Thymus (tissue), 11 donors: ENCODE measurements around the gene RPL4. TPM values are rescaled to one million over a fixed set of nuclear protein-coding genes. Genes with fewer than 3 reads are reported as not detected.

Experiments used
- DNase-seq, 9 donors: peaks; one replicate each; pipeline ENCODE4 v3.0.0-alpha.2; 2013; ENCODE audit warnings: low spot score in 9 of 9, low read depth in 6 of 9, missing footprints in 1 of 9
- H3K27ac ChIP-seq, 2 donors: one replicate each; pipeline ENCODE4 v1.5.1; 2013; ENCODE audit warnings: control low read depth in 1 of 2, low read depth in 1 of 2, low read length in 1 of 2, mild to moderate bottlenecking in 1 of 2, moderate library complexity in 1 of 2
- H3K27me3 ChIP-seq, 2 donors: one replicate each; pipeline ENCODE4 v1.5.1; 2013; ENCODE audit warnings: low read length in 1 of 2; ENCODE audit not compliant: control insufficient read depth in 2 of 2, insufficient read depth in 1 of 2
- H3K36me3 ChIP-seq, 2 donors: one replicate each; pipeline ENCODE4 v1.5.1; 2013; ENCODE audit warnings: low read length in 1 of 2, mild to moderate bottlenecking in 1 of 2, moderate library complexity in 1 of 2; ENCODE audit not compliant: control insufficient read depth in 2 of 2, insufficient read depth in 2 of 2
- H3K4me1 ChIP-seq, 2 donors: one replicate each; pipeline ENCODE4 v1.5.1; 2013; ENCODE audit warnings: low read length in 2 of 2; ENCODE audit not compliant: control insufficient read depth in 2 of 2, insufficient read depth in 2 of 2
- H3K4me3 ChIP-seq, 2 donors: one replicate each; pipeline ENCODE4 v1.5.1; 2013; ENCODE audit warnings: low read length in 2 of 2, control low read depth in 1 of 2, mild to moderate bottlenecking in 1 of 2
- H3K9me3 ChIP-seq, 2 donors: one replicate each; pipeline ENCODE4 v1.5.1; 2013; ENCODE audit warnings: low read length in 1 of 2, mild to moderate bottlenecking in 1 of 2; ENCODE audit not compliant: control insufficient read depth in 2 of 2, insufficient read depth in 1 of 2
- WGBS: extraction: QIAGEN DNeasy Blood & Tissue Kit; methylation state at CpG from one replicate; pipeline ENCODE4 v1.1.7; 2013; 5-methylcytosine and 5-hydroxymethylcytosine counted together
- polyA plus RNA-seq: library from polyadenylated mRNA; stranded (reverse); fragments of 200-250 nt; gene quantifications from one replicate; pipeline ENCODE4 v1.2.3, GENCODE V29; 2013
- total RNA-seq: library from RNA; stranded (reverse); fragments of 120-200 nt; gene quantifications from one replicate; pipeline ENCODE4 v1.2.4, GENCODE V29; 2013
- donor health status: healthy.

RPL4 gene
- total and polyA plus RNA-seq, 2 donors, result 2,770 to 5,160 TPM

DNA sequence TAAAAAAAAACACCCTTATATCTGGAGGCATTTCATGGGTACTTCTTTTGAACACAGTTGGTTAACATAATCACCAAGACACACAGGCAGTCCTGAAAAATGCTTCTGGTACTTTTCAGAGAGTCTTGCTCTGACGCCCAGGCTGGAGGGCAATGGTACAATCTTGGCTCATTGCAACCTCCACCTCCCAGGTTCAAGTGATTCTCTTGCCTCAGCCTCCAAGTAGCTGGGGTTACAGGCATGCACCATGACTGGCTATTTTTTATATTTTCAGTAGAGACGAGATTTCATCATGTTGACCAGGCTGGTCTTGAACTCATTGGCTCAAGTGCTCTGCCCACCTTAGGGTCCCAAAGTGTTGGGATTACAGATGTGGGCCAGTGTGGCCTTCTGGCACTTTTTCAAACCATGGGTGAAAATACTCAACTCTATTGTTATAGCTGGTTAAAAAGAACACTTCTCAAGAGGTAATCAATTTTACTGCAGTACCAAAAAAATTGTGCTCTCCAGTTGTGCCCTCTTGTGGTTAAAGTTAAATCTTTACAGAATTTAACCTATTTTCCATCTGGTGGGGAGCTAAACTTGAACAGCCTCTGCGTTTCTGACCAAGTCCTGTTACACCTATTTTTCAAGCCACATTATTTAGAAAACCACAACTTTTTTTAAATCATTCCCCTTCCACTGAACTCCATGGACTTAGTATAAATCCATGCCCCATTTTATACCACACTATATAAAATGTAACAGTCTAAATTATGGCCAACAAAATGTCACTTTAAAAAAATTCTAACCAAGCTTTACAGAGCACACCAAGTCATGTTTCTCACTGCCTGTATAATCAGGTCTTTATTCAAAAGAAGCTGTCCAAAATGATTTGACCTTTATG, 5.9 kb downstream of the RPL4 start:
- Histone ChIP-seq H3K9me3 (no peaks in the 10 kb centered on the region), H3K27ac (peak overlapping the region; percentile 56 to 72), H3K4me3 (no peak overlapping the region), H3K36me3 (peaks cover 31 to 73% of the 10 kb centered on the region in 2 donors), H3K4me1 (peaks cover 13 to 26% of the 10 kb centered on the region in 2 donors), H3K27me3 (no peaks in the 10 kb centered on the region)
- 81% methylated on average over 3 of the region's 3 CpGs for WGBS
- DNase-seq, result peak in 4 of 9 donors; percentile 10 to 62 (median 24)

DNA sequence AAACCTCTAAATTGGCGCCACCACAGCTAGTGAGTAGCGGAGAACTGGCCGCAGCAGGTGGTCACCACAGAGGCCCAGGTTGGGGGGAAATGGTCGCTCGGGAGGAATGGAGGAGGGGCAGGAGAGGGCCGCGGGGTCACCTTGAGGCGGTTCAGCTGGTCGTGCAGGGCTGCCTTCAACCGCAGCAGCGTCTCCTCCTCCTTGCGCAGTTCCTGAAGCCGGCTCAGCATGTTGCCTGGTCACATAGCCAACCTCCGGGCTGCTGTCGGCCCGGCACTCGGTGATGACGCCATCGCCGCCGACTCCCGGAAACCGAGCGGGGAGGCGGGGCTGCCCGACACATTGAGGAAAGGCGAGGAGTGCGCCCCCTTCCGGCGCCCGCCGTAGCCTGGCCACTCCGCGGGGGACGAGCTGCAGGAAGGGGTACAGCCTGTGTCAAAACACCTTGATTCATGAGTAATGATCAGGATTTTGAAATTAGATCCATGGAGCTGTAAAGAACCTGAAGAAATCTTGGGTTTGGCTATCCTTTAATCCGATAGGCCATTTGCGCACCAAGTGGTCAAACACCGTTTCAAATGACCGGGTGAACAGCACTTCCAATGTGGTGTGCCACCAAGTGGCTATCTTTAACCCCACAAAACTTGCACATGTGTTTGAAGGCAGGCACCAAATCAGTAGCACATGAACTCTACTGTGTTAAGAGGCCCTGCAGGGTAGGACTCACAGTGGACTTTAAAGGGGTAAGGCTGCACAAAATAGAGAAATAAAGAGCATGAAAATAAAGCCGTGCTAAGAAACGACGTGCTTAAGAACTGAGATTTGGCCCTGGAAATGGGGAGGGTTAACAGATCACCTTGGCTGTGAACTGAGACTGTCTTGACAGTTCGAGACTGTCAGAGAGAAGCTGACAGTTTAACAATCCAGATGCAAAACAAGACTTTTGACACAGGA, 6.9 kb downstream of the RPL4 start, which contains the start of gene SNAPC5:
Gene SNAPC5, minus strand, starts transcription at position 261 of the 954 bp plus-strand sequence. Its CDS starts 31 bp downstream, at position 230.
- H3K4me3 ChIP-seq, result peak within 1 kb of the TSS; percentile 85 to 93
- H3K9me3 ChIP-seq, result no peaks in the 10 kb centered on the region
- peak within 1 kb of the TSS; percentile 82 to 94 for H3K27ac ChIP-seq
- WGBS, result 16% methylated on average over 43 of the region's 43 CpGs
- peak; percentile 79 to 96 (median 94) for DNase-seq
- H3K36me3 ChIP-seq, result peaks cover 36 to 74% of the 10 kb centered on the region in 2 donors
- no peaks in the 10 kb centered on the region for H3K27me3 ChIP-seq
- peaks cover 5 to 19% of the 10 kb centered on the region in 2 donors for H3K4me1 ChIP-seq

GRCh38 chr15:66496951-66497501, 7.6 kb downstream of the RPL4 start:
- Histone ChIP-seq H3K27me3 (no peaks in the 10 kb centered on the region), H3K9me3 (no peaks in the 10 kb centered on the region), H3K4me3 (peak overlapping the region; percentile 85 to 93), H3K36me3 (peaks cover 37 to 70% of the 10 kb centered on the region in 2 donors), H3K4me1 (peaks cover 4 to 15% of the 10 kb centered on the region in 2 donors), H3K27ac (peak overlapping the region; percentile 82 to 94)
- WGBS, result 21% methylated on average over 17 of the region's 17 CpGs
- DNase-seq, result no peak

DNA sequence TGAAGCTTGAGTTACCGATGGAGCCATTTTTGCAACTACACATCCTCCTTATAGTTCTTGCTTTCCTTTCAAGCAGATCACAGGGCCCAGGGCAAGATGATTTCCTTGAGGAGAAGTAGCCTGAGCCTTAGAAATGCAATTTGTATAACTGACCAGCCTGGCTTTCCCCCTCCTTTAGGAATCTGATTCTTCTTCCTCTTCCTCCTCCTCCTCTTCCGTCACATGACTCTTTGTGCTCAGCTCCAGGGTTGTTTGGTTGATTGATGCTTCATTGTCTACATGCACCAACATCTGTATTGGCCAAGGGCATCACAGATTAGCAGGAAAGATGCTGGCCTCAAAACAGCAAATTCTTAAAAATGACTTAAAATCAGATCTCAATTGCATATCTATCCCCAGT, 10.4 kb downstream of the RPL4 start:
- WGBS, result 94% methylated on average over 2 of the region's 2 CpGs
- peaks cover 4 to 15% of the 10 kb centered on the region in 2 donors for H3K4me1 ChIP-seq
- H3K4me3 ChIP-seq, result no peak overlapping the region
- no peaks in the 10 kb centered on the region for H3K27me3 ChIP-seq
- no peak overlapping the region for H3K27ac ChIP-seq
- H3K36me3 ChIP-seq, result peaks cover 41 to 68% of the 10 kb centered on the region in 2 donors
- DNase-seq, result no peak
- H3K9me3 ChIP-seq, result no peaks in the 10 kb centered on the region

- DNase-seq, result no peak
- no peak overlapping the region for H3K4me3 ChIP-seq
- H3K27me3 ChIP-seq, result no peaks in the 10 kb centered on the region
- H3K27ac ChIP-seq, result no peak overlapping the region
- no peaks in the 10 kb centered on the region for H3K9me3 ChIP-seq
- H3K36me3 ChIP-seq, result peaks cover 57 to 74% of the 10 kb centered on the region in 2 donors
- over 99% methylated on average over 3 of the region's 3 CpGs for WGBS
- H3K4me1 ChIP-seq, result peaks cover 0 to 6% of the 10 kb centered on the region in 2 donors
Observed at GRCh38 chr15:66491846-66492245, 12.8 kb downstream of the RPL4 start.

DNA sequence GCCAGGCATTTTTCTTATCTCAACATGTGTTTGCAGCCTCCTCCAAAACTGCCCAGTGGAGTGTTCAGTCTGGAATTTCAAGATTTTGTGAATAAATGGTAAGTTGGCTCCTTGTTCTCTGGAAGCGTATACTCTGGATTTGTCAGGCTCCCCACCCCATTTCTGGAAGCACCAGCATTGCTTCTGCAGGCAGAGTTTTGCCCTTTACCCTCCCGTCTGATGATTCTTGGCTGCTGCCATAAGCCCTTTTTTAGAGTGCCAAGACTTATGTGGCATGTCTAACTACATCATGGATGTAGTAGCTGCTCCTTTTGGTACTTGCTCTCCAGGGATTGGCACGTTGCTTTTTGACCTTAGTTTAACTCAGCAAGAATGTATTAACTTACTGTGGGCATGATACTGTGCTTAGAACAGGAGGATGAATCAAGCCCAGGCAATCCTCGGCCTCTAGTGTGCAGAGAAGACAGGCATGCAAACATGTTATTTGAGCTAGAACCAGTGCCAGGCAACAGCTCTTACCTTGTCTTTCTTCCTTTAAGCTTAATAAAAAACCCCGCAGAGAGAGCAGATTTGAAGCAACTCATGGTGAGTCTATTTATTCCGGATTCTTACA, 15.4 kb downstream of the RPL4 start:
- peaks cover 67 to 82% of the 10 kb centered on the region in 2 donors for H3K36me3 ChIP-seq
- H3K4me1 ChIP-seq, result no peaks in the 10 kb centered on the region
- no peaks in the 10 kb centered on the region for H3K9me3 ChIP-seq
- H3K4me3 ChIP-seq, result no peak overlapping the region
- WGBS, result 95% methylated on average over 6 of the region's 6 CpGs
- no peak for DNase-seq
- no peaks in the 10 kb centered on the region for H3K27me3 ChIP-seq
- no peak overlapping the region for H3K27ac ChIP-seq

DNA sequence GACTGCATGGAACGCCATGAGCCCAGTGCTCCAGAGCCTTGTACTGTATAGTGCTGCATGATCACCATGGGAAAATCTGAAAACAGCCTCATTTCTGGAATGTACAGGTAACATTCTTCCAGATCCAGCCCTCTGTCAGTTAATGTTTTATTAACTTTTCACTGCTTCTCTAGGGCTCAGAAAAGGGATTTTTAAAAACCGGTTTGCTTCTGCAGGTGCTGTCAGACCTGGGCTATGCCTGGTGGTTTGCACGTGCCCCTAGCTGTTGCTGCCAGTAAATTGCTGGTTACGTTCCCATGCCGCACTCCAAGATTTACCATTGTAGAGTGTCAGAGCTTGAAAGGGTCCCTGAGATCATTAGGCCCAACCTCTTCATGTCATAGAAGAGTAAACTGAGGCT, 16.1 kb downstream of the RPL4 start:
- no peak overlapping the region for H3K4me3 ChIP-seq
- peaks cover 60 to 75% of the 10 kb centered on the region in 2 donors for H3K36me3 ChIP-seq
- H3K27ac ChIP-seq, result no peak overlapping the region
- DNase-seq, result no peak
- WGBS, result 99% methylated on average over 5 of the region's 5 CpGs
- H3K9me3 ChIP-seq, result no peaks in the 10 kb centered on the region
- no peaks in the 10 kb centered on the region for H3K4me1 ChIP-seq
- no peaks in the 10 kb centered on the region for H3K27me3 ChIP-seq

DNA sequence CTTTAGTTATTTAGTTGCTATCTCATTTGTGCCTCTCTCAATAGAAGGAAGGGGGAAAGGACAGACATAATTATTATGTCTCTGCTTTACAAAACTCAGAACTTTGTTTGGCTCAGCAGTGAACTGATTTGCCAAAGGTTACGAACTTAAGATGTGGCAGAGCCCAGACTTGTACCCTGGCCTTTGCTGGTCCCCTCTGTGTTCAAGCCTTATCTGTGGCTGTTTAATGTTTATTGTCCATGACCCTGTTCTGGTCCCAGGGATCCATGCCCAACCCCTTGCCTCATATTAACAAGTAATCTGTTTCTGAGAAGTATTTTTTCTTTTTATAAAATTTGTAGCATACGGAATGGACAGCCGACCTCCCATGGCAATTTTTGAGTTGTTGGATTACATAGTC, 17.8 kb downstream of the RPL4 start:
- 98% methylated on average over 3 of the region's 3 CpGs for WGBS
- no peak overlapping the region for H3K4me3 ChIP-seq
- DNase-seq, result no peak
- no peaks in the 10 kb centered on the region for H3K4me1 ChIP-seq
- H3K9me3 ChIP-seq, result no peaks in the 10 kb centered on the region
- H3K27me3 ChIP-seq, result no peaks in the 10 kb centered on the region
- peaks cover 68 to 75% of the 10 kb centered on the region in 2 donors for H3K36me3 ChIP-seq
- no peak overlapping the region for H3K27ac ChIP-seq
